ENCODE results near the gene TNFSF12.

Gene TNFSF12

GRCh38 chr17:7589891-7590691, 41.2 kb downstream of the TNFSF12 start, which contains the start of gene SOX15:
Gene SOX15 (minus strand): TSS chr17:7590094. CDS start chr17:7589676, 418 bp downstream.
- Histone ChIP-seq H3K79me1 (ENCODE audit: low read length) (peaks cover 8% of the 10 kb centered on the region), H2BK120ac (ENCODE audit: insufficient read depth, low read length, poor library complexity) (peak within 1 kb of the TSS; percentile 75), H4K12ac (ENCODE audit: low read depth, low read length) (peak within 1 kb of the TSS; percentile 27), H2BK5ac (ENCODE audit: low read depth, low read length, poor library complexity) (peak within 1 kb of the TSS; percentile 55), H4K91ac (ENCODE audit: low read depth, low read length) (peak within 1 kb of the TSS; percentile 65), H3K79me2 (ENCODE audit: control insufficient read depth, insufficient read depth, low read length, poor library complexity) (peaks cover 4% of the 10 kb centered on the region), H2AK5ac (ENCODE audit: low read length) (peak within 1 kb of the TSS; percentile 86), H3K27ac (ENCODE audit: low read depth, low read length) (peak within 1 kb of the TSS; percentile 81), H3K9me3 (ENCODE audit: insufficient read depth, low read depth, low read length) (peaks cover 4% of the 10 kb centered on the region), H2BK12ac (ENCODE audit: low read length) (peak within 1 kb of the TSS; percentile 41), H3K23ac (ENCODE audit: low read length) (no peak within 1 kb of the TSS), H4K8ac (ENCODE audit: low read depth, low read length) (peak within 1 kb of the TSS; percentile 57), H2AFZ (ENCODE audit: insufficient read depth, low read length, poor library complexity) (peak within 1 kb of the TSS; percentile 50), H3K4me2 (ENCODE audit: low read length) (peak within 1 kb of the TSS; percentile 85), H3K14ac (ENCODE audit: low read length) (peak within 1 kb of the TSS; percentile 55), H3K27me3 (ENCODE audit: insufficient read depth, low read length) (no peaks in the 10 kb centered on the region), H3K4me1 (ENCODE audit: control insufficient read depth in 1 of 2, insufficient read depth in 2 of 2, low read length in 2 of 2) (peaks cover 30 to 31% of the 10 kb centered on the region in 2 experiments), H3K36me3 (ENCODE audit: control insufficient read depth in 1 of 2, insufficient read depth in 2 of 2, low read length in 2 of 2) (peaks cover 56 to 65% of the 10 kb centered on the region in 2 experiments), H3K9ac (ENCODE audit: low read length) (peak within 1 kb of the TSS; percentile 80), H3K4ac (ENCODE audit: low read depth, low read length) (peak within 1 kb of the TSS; percentile 24), H3K4me3 (ENCODE audit: low read depth, low read length) (peak within 1 kb of the TSS; percentile 68), H3K18ac (ENCODE audit: low read length) (peak within 1 kb of the TSS; percentile 77)
- peak; percentile 69 to 82 for DNase-seq
- WGBS (ENCODE audit: extremely low coverage, insufficient coverage, insufficient read length) = no CpG with 5 or more reads among the region's 24 CpGs

GRCh38 chr17:7590743-7591142, 41.9 kb downstream of the TNFSF12 start:
- Histone ChIP-seq H2AK5ac (ENCODE audit: low read length) (no peak overlapping the region), H3K4me2 (ENCODE audit: low read length) (peak overlapping the region; percentile 85), H4K8ac (ENCODE audit: low read depth, low read length) (no peak overlapping the region)

GRCh38 chr17:7591596-7591995, 42.7 kb downstream of the TNFSF12 start:
- Histone ChIP-seq H2BK5ac (ENCODE audit: low read depth, low read length, poor library complexity) (peak overlapping the region; percentile 33), H3K4me3 (ENCODE audit: low read depth, low read length) (no peak overlapping the region), H4K8ac (ENCODE audit: low read depth, low read length) (no peak overlapping the region), H4K91ac (ENCODE audit: low read depth, low read length) (peak overlapping the region; percentile 31), H2AK5ac (ENCODE audit: low read length) (no peak overlapping the region), H3K4ac (ENCODE audit: low read depth, low read length) (no peak overlapping the region), H3K79me2 (ENCODE audit: control insufficient read depth, insufficient read depth, low read length, poor library complexity) (peaks cover 4% of the 10 kb centered on the region), H3K27me3 (ENCODE audit: insufficient read depth, low read length) (no peaks in the 10 kb centered on the region), H2AFZ (ENCODE audit: insufficient read depth, low read length, poor library complexity) (no peak overlapping the region), H4K12ac (ENCODE audit: low read depth, low read length) (no peak overlapping the region), H2BK120ac (ENCODE audit: insufficient read depth, low read length, poor library complexity) (no peak overlapping the region), H3K4me2 (ENCODE audit: low read length) (no peak overlapping the region), H3K4me1 (ENCODE audit: control insufficient read depth in 1 of 2, insufficient read depth in 2 of 2, low read length in 2 of 2) (peaks cover 30 to 31% of the 10 kb centered on the region in 2 experiments), H3K18ac (ENCODE audit: low read length) (no peak overlapping the region), H3K9ac (ENCODE audit: low read length) (no peak overlapping the region), H3K27ac (ENCODE audit: low read depth, low read length) (peak overlapping the region; percentile 78), H2BK12ac (ENCODE audit: low read length) (no peak overlapping the region), H3K79me1 (ENCODE audit: low read length) (peaks cover 8% of the 10 kb centered on the region), H3K23ac (ENCODE audit: low read length) (no peak overlapping the region), H3K36me3 (ENCODE audit: control insufficient read depth in 1 of 2, insufficient read depth in 2 of 2, low read length in 2 of 2) (peaks cover 66 to 75% of the 10 kb centered on the region in 2 experiments), H3K14ac (ENCODE audit: low read length) (no peak overlapping the region), H3K9me3 (ENCODE audit: insufficient read depth, low read depth, low read length) (peaks cover 4% of the 10 kb centered on the region)
- DNase-seq = no peak
- WGBS (ENCODE audit: extremely low coverage, insufficient coverage, insufficient read length) = no CpG with 5 or more reads among the region's 5 CpGs

More at GRCh38 chr17:7590743-7591142, 41.9 kb downstream of the TNFSF12 start:
- peak overlapping the region; percentile 29 for H2BK120ac ChIP-seq (ENCODE audit: insufficient read depth, low read length, poor library complexity)
- peaks cover 62 to 70% of the 10 kb centered on the region in 2 experiments for H3K36me3 ChIP-seq (ENCODE audit: control insufficient read depth in 1 of 2, insufficient read depth in 2 of 2, low read length in 2 of 2)
- H3K27ac ChIP-seq (ENCODE audit: low read depth, low read length) = peak overlapping the region; percentile 81
- H2BK5ac ChIP-seq (ENCODE audit: low read depth, low read length, poor library complexity) = peak overlapping the region; percentile 55
- no peak for DNase-seq
- H3K79me1 ChIP-seq (ENCODE audit: low read length) = peaks cover 8% of the 10 kb centered on the region
- no peak overlapping the region for H3K18ac ChIP-seq (ENCODE audit: low read length)
- no peak overlapping the region for H3K23ac ChIP-seq (ENCODE audit: low read length)
- H4K12ac ChIP-seq (ENCODE audit: low read depth, low read length) = no peak overlapping the region
- peak overlapping the region; percentile 51 for H3K14ac ChIP-seq (ENCODE audit: low read length)
- WGBS (ENCODE audit: extremely low coverage, insufficient coverage, insufficient read length) = no CpG with 5 or more reads among the region's 4 CpGs
- peaks cover 30 to 31% of the 10 kb centered on the region in 2 experiments for H3K4me1 ChIP-seq (ENCODE audit: control insufficient read depth in 1 of 2, insufficient read depth in 2 of 2, low read length in 2 of 2)
- H3K9ac ChIP-seq (ENCODE audit: low read length) = no peak overlapping the region
- H3K79me2 ChIP-seq (ENCODE audit: control insufficient read depth, insufficient read depth, low read length, poor library complexity) = peaks cover 4% of the 10 kb centered on the region
- peaks cover 4% of the 10 kb centered on the region for H3K9me3 ChIP-seq (ENCODE audit: insufficient read depth, low read depth, low read length)
- no peak overlapping the region for H3K4me3 ChIP-seq (ENCODE audit: low read depth, low read length)
- H2BK12ac ChIP-seq (ENCODE audit: low read length) = peak overlapping the region; percentile 6
- no peak overlapping the region for H3K4ac ChIP-seq (ENCODE audit: low read depth, low read length)
- no peaks in the 10 kb centered on the region for H3K27me3 ChIP-seq (ENCODE audit: insufficient read depth, low read length)
- no peak overlapping the region for H2AFZ ChIP-seq (ENCODE audit: insufficient read depth, low read length, poor library complexity)
- peak overlapping the region; percentile 58 for H4K91ac ChIP-seq (ENCODE audit: low read depth, low read length)

- no peak overlapping the region for H3K4me2 ChIP-seq (ENCODE audit: low read length)
- no CpG with 5 or more reads among the region's 23 CpGs for WGBS (ENCODE audit: extremely low coverage, insufficient coverage, insufficient read length)
- H3K4me3 ChIP-seq (ENCODE audit: low read depth, low read length) = no peak overlapping the region
- peaks cover 31 to 32% of the 10 kb centered on the region in 2 experiments for H3K4me1 ChIP-seq (ENCODE audit: control insufficient read depth in 1 of 2, insufficient read depth in 2 of 2, low read length in 2 of 2)
- H3K23ac ChIP-seq (ENCODE audit: low read length) = no peak overlapping the region
- H3K27me3 ChIP-seq (ENCODE audit: insufficient read depth, low read length) = no peaks in the 10 kb centered on the region
- H2BK120ac ChIP-seq (ENCODE audit: insufficient read depth, low read length, poor library complexity) = no peak overlapping the region
- H3K79me1 ChIP-seq (ENCODE audit: low read length) = peaks cover 8% of the 10 kb centered on the region
- peaks cover 61 to 69% of the 10 kb centered on the region in 2 experiments for H3K36me3 ChIP-seq (ENCODE audit: control insufficient read depth in 1 of 2, insufficient read depth in 2 of 2, low read length in 2 of 2)
- H3K9me3 ChIP-seq (ENCODE audit: insufficient read depth, low read depth, low read length) = peaks cover 4% of the 10 kb centered on the region
- peaks cover 4% of the 10 kb centered on the region for H3K79me2 ChIP-seq (ENCODE audit: control insufficient read depth, insufficient read depth, low read length, poor library complexity)
- no peak overlapping the region for H2AK5ac ChIP-seq (ENCODE audit: low read length)
- no peak overlapping the region for H3K14ac ChIP-seq (ENCODE audit: low read length)
- H3K4ac ChIP-seq (ENCODE audit: low read depth, low read length) = no peak overlapping the region
- H4K8ac ChIP-seq (ENCODE audit: low read depth, low read length) = no peak overlapping the region
- H2BK12ac ChIP-seq (ENCODE audit: low read length) = no peak overlapping the region
- H3K18ac ChIP-seq (ENCODE audit: low read length) = no peak overlapping the region
- H2BK5ac ChIP-seq (ENCODE audit: low read depth, low read length, poor library complexity) = no peak overlapping the region
- no peak overlapping the region for H2AFZ ChIP-seq (ENCODE audit: insufficient read depth, low read length, poor library complexity)
- H4K12ac ChIP-seq (ENCODE audit: low read depth, low read length) = no peak overlapping the region
- H4K91ac ChIP-seq (ENCODE audit: low read depth, low read length) = no peak overlapping the region
- DNase-seq = no peak
- no peak overlapping the region for H3K9ac ChIP-seq (ENCODE audit: low read length)
- H3K27ac ChIP-seq (ENCODE audit: low read depth, low read length) = no peak overlapping the region
These were observed 43.7 kb downstream of the TNFSF12 start for GRCh38 chr17:7592422-7593021.
